IPS-20b (cell line): ENCODE data around the gene DOCK7.
"Not testable (repeated sequence)": the region's sequence is repeated elsewhere in the genome, so short reads cannot be mapped to it uniquely, and the experiment has no call there.

Experiments
- H3K27ac ChIP-seq: one replicate; pipeline ENCODE4 v1.5.1; 2013; ENCODE audit warnings: low read length
- H3K27me3 ChIP-seq: 2 replicates; pipeline ENCODE4 v1.6.1; 2013; ENCODE audit warnings: mild to moderate bottlenecking, low read length, inconsistent platforms; ENCODE audit not compliant: insufficient read depth
- H3K36me3 ChIP-seq: 2 replicates; pipeline ENCODE4 v1.6.1; 2013; ENCODE audit warnings: low read depth, mild to moderate bottlenecking, inconsistent platforms, low read length, moderate library complexity; ENCODE audit not compliant: insufficient read depth
- H3K4me1 ChIP-seq: 2 replicates; pipeline ENCODE4 v1.6.1; 2013; ENCODE audit warnings: mild to moderate bottlenecking, control low read depth, inconsistent platforms, low read length, moderate library complexity; ENCODE audit not compliant: insufficient read depth
- H3K4me3 ChIP-seq: 2 replicates; pipeline ENCODE4 v1.5.1; 2013; ENCODE audit warnings: mild to moderate bottlenecking, low read length, inconsistent platforms
- H3K9ac ChIP-seq: 2 replicates; pipeline ENCODE4 v1.6.1; 2013; ENCODE audit warnings: low read depth, mild to moderate bottlenecking, inconsistent platforms, low read length, moderate library complexity
- H3K9me3 ChIP-seq: 2 replicates; pipeline ENCODE4 v1.6.1; 2013; ENCODE audit warnings: mild to moderate bottlenecking, low read depth, low read length, inconsistent platforms; ENCODE audit not compliant: insufficient read depth

DOCK7 gene

DNA sequence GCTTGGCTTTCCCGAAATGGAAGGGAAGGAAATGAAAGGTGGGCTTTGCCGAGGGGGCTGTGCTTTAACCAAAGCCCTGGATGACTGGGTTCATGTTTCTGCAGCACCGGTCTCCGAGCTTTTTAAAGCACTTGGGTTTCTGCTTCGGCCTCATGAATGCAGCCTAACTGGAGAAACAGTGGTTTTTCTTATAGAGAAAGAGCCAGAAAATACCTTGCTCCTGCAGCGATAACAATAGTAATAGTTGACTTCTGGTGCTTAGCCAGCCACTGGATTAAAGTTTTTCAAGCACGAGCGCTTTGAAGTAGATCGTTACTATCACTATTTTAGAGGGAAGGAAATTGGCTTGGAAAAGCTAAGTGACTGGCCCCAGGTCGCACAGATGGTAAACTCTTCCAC, 500 bp upstream of the DOCK7 start:
- peaks cover 14% of the 10 kb centered on the region for H3K4me1 ChIP-seq
- peak overlapping the region; percentile 91 for H3K9ac ChIP-seq
- H3K27me3 ChIP-seq = no peaks in the 10 kb centered on the region
- peak overlapping the region; percentile 54 for H3K27ac ChIP-seq
- peak overlapping the region; percentile 90 for H3K4me3 ChIP-seq
- no peaks in the 10 kb centered on the region for H3K9me3 ChIP-seq
- no peaks in the 10 kb centered on the region for H3K36me3 ChIP-seq

DNA sequence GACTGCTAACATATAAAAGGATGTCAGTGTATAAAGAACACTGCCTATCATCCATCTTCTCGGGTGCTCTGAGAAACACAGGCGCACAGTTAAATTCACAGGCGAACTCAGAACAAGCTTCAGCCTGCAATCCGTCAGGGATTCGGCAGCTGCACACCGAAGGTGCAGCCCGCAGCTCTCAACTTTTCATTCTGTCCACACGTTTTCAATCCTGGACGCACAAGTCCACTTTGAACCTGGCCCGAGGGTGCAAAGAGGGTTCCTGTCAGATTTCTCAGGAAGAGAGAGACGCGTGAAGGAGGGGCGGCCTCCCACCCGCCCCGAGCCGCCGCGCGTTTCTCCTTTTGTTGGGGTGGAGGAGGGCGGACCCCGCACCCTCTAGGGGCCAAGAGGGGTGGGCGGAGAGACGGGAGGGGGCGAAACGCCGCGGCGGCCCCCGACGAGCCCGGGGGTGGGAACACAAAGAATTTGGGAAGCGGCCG, 724 bp downstream of the DOCK7 start:
- Histone ChIP-seq H3K27me3 (no peaks in the 10 kb centered on the region), H3K27ac (no peak overlapping the region), H3K9ac (peak overlapping the region; percentile 91), H3K4me3 (peak overlapping the region; percentile 90), H3K9me3 (no peaks in the 10 kb centered on the region), H3K4me1 (peaks cover 14% of the 10 kb centered on the region), H3K36me3 (no peaks in the 10 kb centered on the region)

- Histone ChIP-seq H3K4me1 (peaks cover 18% of the 10 kb centered on the region), H3K9ac (peak overlapping the region; percentile 91; the same call in 1 of the 2 replicates), H3K36me3 (no peaks in the 10 kb centered on the region), H3K27ac (no peak overlapping the region), H3K4me3 (peak overlapping the region; percentile 90), H3K27me3 (no peaks in the 10 kb centered on the region), H3K9me3 (no peaks in the 10 kb centered on the region)
Measured at GRCh38 chr1:62686822-62687221, 1.4 kb downstream of the DOCK7 start.

GRCh38 chr1:62685431-62685859, 2.7 kb downstream of the DOCK7 start:
- Histone ChIP-seq H3K4me3 (no peak overlapping the region), H3K9me3 (no peaks in the 10 kb centered on the region), H3K9ac (no peak overlapping the region), H3K27me3 (no peaks in the 10 kb centered on the region), H3K4me1 (peaks cover 17% of the 10 kb centered on the region), H3K36me3 (no peaks in the 10 kb centered on the region), H3K27ac (no peak overlapping the region)

- H3K9me3 ChIP-seq = no peaks in the 10 kb centered on the region
- H3K27me3 ChIP-seq = no peaks in the 10 kb centered on the region
- no peak overlapping the region for H3K4me3 ChIP-seq
- H3K4me1 ChIP-seq = peaks cover 4% of the 10 kb centered on the region; the same call in 1 of the 2 replicates
- H3K36me3 ChIP-seq = no peaks in the 10 kb centered on the region
- H3K9ac ChIP-seq = no peak overlapping the region
- H3K27ac ChIP-seq = no peak overlapping the region
Measured at GRCh38 chr1:62682531-62682930, 5.7 kb downstream of the DOCK7 start.

DNA sequence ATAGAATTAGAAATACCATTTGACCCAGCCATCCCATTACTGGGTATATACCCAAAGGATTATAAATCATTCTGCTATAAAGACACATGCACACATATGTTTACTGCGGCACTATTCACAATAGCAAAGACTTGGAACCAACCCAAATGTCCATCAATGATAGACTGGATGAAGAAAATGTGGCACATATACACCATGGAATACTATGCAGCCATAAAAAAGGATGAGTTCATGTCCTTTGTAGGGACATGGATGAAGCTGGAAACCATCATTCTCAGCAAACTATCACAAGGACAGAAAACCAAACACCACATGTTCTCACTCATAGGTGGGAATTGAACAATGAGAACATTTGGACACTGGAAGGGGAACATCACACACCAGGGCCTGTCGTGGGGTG, 7.2 kb downstream of the DOCK7 start:
- peaks cover 14% of the 10 kb centered on the region; the same call in 1 of the 2 replicates for H3K4me1 ChIP-seq
- not testable (repeated sequence) for H3K36me3 ChIP-seq, H3K9me3 ChIP-seq, H3K27me3 ChIP-seq, H3K9ac ChIP-seq, H3K4me3 ChIP-seq, H3K27ac ChIP-seq

DNA sequence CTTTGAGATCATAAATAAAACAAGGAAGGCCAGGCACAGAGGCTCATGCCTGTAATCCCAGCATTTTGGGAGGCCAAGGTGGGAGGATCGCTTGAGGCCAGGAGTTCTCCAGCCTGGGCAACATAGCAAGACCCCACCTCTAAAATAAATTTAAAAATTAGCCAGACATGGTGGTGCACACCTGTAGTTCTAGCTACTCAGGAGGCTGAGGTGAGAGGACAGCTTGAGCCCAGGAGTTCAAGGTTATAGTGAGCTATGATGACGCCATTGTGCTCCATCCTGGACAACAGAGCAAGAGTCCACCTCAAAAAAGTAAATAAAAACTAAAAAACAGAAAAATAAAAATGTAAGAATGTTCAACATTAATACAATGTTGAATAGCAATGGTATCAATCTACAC, 10.4 kb downstream of the DOCK7 start:
- not testable (repeated sequence) for H3K4me3 ChIP-seq, H3K9me3 ChIP-seq, H3K9ac ChIP-seq, H3K27ac ChIP-seq, H3K36me3 ChIP-seq, H3K27me3 ChIP-seq
- peaks cover 14% of the 10 kb centered on the region; the same call in 1 of the 2 replicates for H3K4me1 ChIP-seq

DNA sequence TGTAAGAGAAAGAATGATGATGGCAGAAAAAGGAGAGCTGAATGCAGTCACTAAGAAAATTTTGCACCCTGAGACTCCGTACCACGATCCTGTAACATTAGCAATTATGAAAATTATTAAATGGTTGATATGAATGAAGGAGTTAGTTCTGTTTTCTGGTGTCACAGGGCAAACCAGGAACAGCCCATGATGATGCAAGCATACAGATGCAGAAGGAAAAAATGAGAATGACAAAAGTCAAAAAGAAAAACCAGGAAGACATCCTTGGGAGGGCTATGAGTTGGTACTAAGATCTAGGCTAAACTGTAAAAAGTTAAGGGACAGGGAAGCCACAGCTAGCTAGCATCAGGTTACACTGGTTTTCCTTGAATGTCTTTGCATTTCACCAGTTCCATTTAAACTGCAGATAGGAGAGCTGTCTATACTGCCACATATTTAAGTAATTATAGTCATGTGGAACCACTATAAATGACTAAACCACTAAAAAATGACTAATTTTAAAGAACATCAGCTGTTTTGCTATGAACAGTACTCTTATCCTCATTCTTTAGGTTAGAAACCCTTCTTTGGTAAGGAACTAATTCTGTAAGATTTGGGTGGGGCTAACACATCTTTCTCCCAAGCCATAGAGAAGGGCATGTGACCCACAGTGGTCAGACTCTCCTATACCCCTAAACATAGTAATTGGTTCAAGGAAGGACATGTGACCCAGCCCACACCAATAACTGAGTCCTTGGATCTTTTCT, 11.4 kb downstream of the DOCK7 start:
- Histone ChIP-seq H3K9me3 (no peaks in the 10 kb centered on the region), H3K4me3 (peak overlapping the region; percentile 1; the same call in 1 of the 2 replicates), H3K36me3 (no peaks in the 10 kb centered on the region), H3K27me3 (no peaks in the 10 kb centered on the region), H3K4me1 (peaks cover 10% of the 10 kb centered on the region; the same call in 1 of the 2 replicates), H3K9ac (no peak overlapping the region), H3K27ac (no peak overlapping the region)

GRCh38 chr1:62673629-62674028, 14.6 kb downstream of the DOCK7 start:
- Histone ChIP-seq H3K4me1 (peaks cover 15% of the 10 kb centered on the region; the same call in 1 of the 2 replicates), H3K9ac (no peak overlapping the region), H3K27me3 (no peaks in the 10 kb centered on the region), H3K36me3 (no peaks in the 10 kb centered on the region), H3K9me3 (no peaks in the 10 kb centered on the region), H3K4me3 (no peak overlapping the region), H3K27ac (no peak overlapping the region)

- no peaks in the 10 kb centered on the region for H3K27me3 ChIP-seq
- no peak overlapping the region for H3K27ac ChIP-seq
- no peaks in the 10 kb centered on the region for H3K9me3 ChIP-seq
- H3K4me3 ChIP-seq = no peak overlapping the region
- H3K9ac ChIP-seq = no peak overlapping the region
- H3K4me1 ChIP-seq = peaks cover 10% of the 10 kb centered on the region; the same call in 1 of the 2 replicates
- no peaks in the 10 kb centered on the region for H3K36me3 ChIP-seq
Measured at GRCh38 chr1:62672029-62672428, 16.2 kb downstream of the DOCK7 start.

GRCh38 chr1:62654744-62655143, 33.4 kb downstream of the DOCK7 start:
- H3K4me1 ChIP-seq = no peaks in the 10 kb centered on the region
- H3K9me3 ChIP-seq = no peaks in the 10 kb centered on the region
- no peak overlapping the region for H3K4me3 ChIP-seq
- no peak overlapping the region for H3K27ac ChIP-seq
- peaks cover 16% of the 10 kb centered on the region; the same call in 1 of the 2 replicates for H3K36me3 ChIP-seq
- no peaks in the 10 kb centered on the region for H3K27me3 ChIP-seq
- no peak overlapping the region for H3K9ac ChIP-seq

- no peaks in the 10 kb centered on the region for H3K9me3 ChIP-seq
- no peaks in the 10 kb centered on the region for H3K4me1 ChIP-seq
- H3K36me3 ChIP-seq = peaks cover 16% of the 10 kb centered on the region; the same call in 1 of the 2 replicates
- no peak overlapping the region for H3K4me3 ChIP-seq
- no peak overlapping the region for H3K9ac ChIP-seq
- no peak overlapping the region for H3K27ac ChIP-seq
- no peaks in the 10 kb centered on the region for H3K27me3 ChIP-seq
Measured at GRCh38 chr1:62652387-62652786, 35.8 kb downstream of the DOCK7 start.
